GM06990 (cell line): ENCODE measurements around the gene MSX1.

Experiments
- DNase-seq: peaks from one replicate; pipeline ENCODE4 v3.0.0-alpha.2; 2011; ENCODE audit not compliant: insufficient read length; ENCODE audit errors: extremely low read depth
- H3K27me3 ChIP-seq: replicated peaks from 2 replicates; pipeline ENCODE4 v1.6.0; 2011; ENCODE audit warnings: low read length; ENCODE audit not compliant: control insufficient read depth, insufficient read depth
- H3K36me3 ChIP-seq: 2 replicates; pipeline ENCODE4 v1.5.1; 2011; ENCODE audit warnings: low read length; ENCODE audit not compliant: control insufficient read depth, insufficient read depth
- H3K4me3 ChIP-seq: replicated peaks from 2 replicates; pipeline ENCODE4 v1.5.1; 2011; ENCODE audit warnings: low read depth, mild to moderate bottlenecking, control low read depth, low read length
- TF ChIP-seq, protein P1 (sequence below): IDR thresholded peaks from 2 replicates; pipeline ENCODE4 v1.5.1; 2011; ENCODE audit warnings: low read length, control low read depth, mild to moderate bottlenecking, inconsistent platforms; ENCODE audit not compliant: insufficient read depth, poor library complexity, severe bottlenecking

MSX1 gene

DNA sequence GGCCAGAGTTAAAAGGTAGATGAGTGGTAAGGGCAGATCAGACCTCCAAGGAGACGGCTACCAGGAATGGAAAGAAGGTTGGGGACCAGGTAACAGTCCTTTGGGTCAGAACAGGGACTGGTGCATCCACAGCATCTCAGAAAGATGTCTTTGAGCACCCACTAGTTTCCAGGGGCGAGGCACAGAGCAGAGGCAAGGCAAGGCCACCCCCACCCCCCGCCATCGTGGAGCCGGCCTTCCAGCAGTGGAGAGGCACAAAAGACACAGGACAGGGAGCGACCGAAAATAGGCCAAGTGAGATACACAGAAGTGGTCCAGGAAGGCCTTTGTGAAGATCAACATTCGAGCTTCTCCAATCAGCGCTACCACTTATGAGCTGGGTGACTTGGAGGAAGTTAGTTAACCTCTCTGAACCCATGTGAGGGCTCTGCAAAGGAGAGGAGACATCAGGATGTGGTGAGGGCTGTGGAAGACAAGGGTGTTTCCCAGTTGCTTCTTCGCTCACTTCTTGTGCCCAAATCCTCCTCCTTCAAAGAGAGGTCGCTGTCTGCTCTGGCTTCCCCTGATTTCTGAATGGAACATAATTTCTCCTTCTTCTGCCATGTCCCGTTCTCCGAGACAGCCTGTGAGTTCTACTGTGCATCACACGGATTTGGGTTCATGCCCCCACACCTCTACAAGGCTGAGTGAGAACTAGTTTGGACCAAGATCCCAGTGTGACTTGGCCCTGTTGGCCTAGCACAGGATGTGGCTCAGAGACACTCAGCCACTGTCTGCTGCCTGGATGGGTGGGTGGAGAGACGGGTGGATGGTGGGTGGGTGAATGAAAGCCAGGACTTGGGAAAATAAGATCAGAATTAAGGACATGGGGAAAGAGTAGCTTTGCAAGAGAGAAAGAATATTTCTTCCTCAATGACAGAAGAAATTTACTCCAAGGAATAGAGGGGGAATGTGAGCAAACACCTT, 16.7 kb upstream of the MSX1 start:
- H3K27me3 ChIP-seq, result no peaks in the 10 kb centered on the region; the same call in 1 of the 2 replicates
- H3K4me3 ChIP-seq, result no peak overlapping the region
- H3K36me3 ChIP-seq, result no peaks in the 10 kb centered on the region
- no peak for DNase-seq
- TF ChIP-seq, protein P1, sequence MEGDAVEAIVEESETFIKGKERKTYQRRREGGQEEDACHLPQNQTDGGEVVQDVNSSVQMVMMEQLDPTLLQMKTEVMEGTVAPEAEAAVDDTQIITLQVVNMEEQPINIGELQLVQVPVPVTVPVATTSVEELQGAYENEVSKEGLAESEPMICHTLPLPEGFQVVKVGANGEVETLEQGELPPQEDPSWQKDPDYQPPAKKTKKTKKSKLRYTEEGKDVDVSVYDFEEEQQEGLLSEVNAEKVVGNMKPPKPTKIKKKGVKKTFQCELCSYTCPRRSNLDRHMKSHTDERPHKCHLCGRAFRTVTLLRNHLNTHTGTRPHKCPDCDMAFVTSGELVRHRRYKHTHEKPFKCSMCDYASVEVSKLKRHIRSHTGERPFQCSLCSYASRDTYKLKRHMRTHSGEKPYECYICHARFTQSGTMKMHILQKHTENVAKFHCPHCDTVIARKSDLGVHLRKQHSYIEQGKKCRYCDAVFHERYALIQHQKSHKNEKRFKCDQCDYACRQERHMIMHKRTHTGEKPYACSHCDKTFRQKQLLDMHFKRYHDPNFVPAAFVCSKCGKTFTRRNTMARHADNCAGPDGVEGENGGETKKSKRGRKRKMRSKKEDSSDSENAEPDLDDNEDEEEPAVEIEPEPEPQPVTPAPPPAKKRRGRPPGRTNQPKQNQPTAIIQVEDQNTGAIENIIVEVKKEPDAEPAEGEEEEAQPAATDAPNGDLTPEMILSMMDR, result no peak

GRCh38 chr4:4843635-4844291, 15.7 kb upstream of the MSX1 start:
- TF ChIP-seq, protein P1, result no peak
- Histone ChIP-seq H3K36me3 (no peaks in the 10 kb centered on the region), H3K4me3 (no peak overlapping the region), H3K27me3 (no peaks in the 10 kb centered on the region; the same call in 1 of the 2 replicates)
- DNase-seq, result no peak

DNA sequence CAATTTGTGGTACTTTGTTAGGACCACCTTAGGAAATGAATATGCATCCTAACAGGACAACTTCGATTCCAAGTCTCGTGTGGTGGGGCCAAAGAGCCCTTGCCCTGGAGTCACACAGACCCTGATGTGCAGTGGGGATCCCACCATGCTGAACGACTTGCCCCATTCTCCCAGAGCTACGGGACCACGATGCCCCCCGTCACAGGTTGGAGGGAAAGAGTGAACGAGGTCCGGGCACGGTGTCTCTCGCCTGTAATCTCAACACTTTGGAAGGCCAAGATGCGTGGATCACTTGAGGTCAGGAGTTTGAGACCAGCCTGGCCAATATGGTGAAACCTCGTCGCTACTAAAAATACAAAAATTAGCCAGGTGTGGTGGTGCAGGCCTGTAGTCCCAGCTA, 14.4 kb upstream of the MSX1 start:
- TF ChIP-seq, protein P1, result no peak
- Histone ChIP-seq H3K27me3 (no peaks in the 10 kb centered on the region; the same call in 1 of the 2 replicates), H3K4me3 (no peak overlapping the region), H3K36me3 (no peaks in the 10 kb centered on the region)
- no peak for DNase-seq

GRCh38 chr4:4847011-4847410, 12.5 kb upstream of the MSX1 start:
- H3K27me3 ChIP-seq, result no peaks in the 10 kb centered on the region; the same call in 1 of the 2 replicates

GRCh38 chr4:4848540-4848939, 10.9 kb upstream of the MSX1 start:
- TF ChIP-seq, protein P1, result no peak
- DNase-seq, result no peak
- H3K27me3 ChIP-seq, result no peaks in the 10 kb centered on the region; the same call in 1 of the 2 replicates
- H3K36me3 ChIP-seq, result no peaks in the 10 kb centered on the region
- H3K4me3 ChIP-seq, result no peak overlapping the region

More at GRCh38 chr4:4847011-4847410, 12.5 kb upstream of the MSX1 start:
- Histone ChIP-seq H3K4me3 (no peak overlapping the region), H3K36me3 (no peaks in the 10 kb centered on the region)
- TF ChIP-seq, protein P1, result no peak
- no peak for DNase-seq
